Astrocyte of the cerebellum (primary cell): Measurements from ENCODE around the gene NRXN2.
"Not testable (repeated sequence)": the region's sequence is repeated elsewhere in the genome, so short reads cannot be mapped to it uniquely, and the experiment has no call there.

Experiments used
- DNase-seq: peaks from one replicate; pipeline ENCODE4 v3.0.0-alpha.2; 2011; ENCODE audit warnings: low read depth
- H3K4me3 ChIP-seq: 2 replicates; pipeline ENCODE4 v1.5.1; 2011; ENCODE audit warnings: mild to moderate bottlenecking, low read depth, low read length, moderate library complexity
- in situ Hi-C: cut with HindIII; loops from 2 replicates; pipeline ENCODE4 v1.10.0; 2017; ENCODE audit warnings: low sequenced_read_pairs
- TF ChIP-seq, protein P1 (sequence below): IDR thresholded peaks from 2 replicates; pipeline ENCODE4 v1.5.1; 2012; ENCODE audit warnings: low read length, low read depth, moderate library complexity, mild to moderate bottlenecking; ENCODE audit errors: missing control alignments

The NRXN2 gene

GRCh38 chr11:64710418-64711137, 12.4 kb downstream of the NRXN2 start:
- H3K4me3 ChIP-seq = no peak overlapping the region
- in situ Hi-C loops = loop anchor here (10.0 kb wide), 1 partner anchor 64 kb away; the partner anchor contains the start of gene SF1
- TF ChIP-seq, protein P1, sequence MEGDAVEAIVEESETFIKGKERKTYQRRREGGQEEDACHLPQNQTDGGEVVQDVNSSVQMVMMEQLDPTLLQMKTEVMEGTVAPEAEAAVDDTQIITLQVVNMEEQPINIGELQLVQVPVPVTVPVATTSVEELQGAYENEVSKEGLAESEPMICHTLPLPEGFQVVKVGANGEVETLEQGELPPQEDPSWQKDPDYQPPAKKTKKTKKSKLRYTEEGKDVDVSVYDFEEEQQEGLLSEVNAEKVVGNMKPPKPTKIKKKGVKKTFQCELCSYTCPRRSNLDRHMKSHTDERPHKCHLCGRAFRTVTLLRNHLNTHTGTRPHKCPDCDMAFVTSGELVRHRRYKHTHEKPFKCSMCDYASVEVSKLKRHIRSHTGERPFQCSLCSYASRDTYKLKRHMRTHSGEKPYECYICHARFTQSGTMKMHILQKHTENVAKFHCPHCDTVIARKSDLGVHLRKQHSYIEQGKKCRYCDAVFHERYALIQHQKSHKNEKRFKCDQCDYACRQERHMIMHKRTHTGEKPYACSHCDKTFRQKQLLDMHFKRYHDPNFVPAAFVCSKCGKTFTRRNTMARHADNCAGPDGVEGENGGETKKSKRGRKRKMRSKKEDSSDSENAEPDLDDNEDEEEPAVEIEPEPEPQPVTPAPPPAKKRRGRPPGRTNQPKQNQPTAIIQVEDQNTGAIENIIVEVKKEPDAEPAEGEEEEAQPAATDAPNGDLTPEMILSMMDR = no peak
- no peak for DNase-seq

DNA sequence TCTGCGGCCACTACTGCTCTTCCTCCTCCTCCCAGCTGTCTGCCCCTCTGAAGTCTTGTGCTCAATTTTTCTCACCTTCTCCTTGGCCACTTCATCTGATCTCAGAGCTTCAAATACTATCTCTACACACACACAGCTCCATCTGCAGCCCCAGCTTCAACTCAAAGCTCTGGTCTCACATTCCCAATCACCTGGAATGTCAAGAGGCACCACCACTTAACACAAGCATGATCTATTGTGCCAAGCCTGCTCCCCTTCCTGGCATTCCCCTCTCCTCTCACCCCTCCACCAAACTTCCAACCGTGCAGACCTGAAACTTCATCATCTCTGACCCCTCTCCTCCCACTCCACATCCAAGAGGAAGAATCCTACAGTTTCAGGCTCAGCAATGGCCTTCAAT, 17.5 kb downstream of the NRXN2 start:
- TF ChIP-seq, protein P1 = no peak
- DNase-seq = no peak
- in situ Hi-C loops = no loop called here
- H3K4me3 ChIP-seq = no peak overlapping the region

DNA sequence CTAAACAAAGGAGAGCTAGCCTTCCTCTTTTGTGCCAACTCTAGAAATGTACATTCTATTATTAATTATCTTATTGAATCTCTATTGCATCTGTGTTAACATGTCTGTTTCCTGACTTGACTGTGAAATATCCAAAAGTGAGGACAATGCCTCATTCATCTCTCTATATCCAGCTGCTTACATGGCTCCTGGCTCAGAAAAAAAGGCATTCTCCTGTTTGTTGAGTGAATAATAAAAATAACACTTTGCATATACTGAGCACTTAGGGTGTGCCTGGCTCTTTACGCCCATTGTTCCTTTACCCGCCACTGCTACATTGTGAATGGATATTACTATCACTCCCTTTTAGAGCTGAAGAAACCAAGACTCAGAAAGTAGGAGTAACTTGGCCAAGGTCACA, 19.9 kb downstream of the NRXN2 start:
- DNase-seq = no peak
- in situ Hi-C loops = no loop called here
- H3K4me3 ChIP-seq = no peak overlapping the region
- TF ChIP-seq, protein P1 = no peak

- H3K4me3 ChIP-seq, DNase-seq, in situ Hi-C loops: not testable (repeated sequence)
Observed at GRCh38 chr11:64701956-64702355, 21.0 kb downstream of the NRXN2 start.

DNA sequence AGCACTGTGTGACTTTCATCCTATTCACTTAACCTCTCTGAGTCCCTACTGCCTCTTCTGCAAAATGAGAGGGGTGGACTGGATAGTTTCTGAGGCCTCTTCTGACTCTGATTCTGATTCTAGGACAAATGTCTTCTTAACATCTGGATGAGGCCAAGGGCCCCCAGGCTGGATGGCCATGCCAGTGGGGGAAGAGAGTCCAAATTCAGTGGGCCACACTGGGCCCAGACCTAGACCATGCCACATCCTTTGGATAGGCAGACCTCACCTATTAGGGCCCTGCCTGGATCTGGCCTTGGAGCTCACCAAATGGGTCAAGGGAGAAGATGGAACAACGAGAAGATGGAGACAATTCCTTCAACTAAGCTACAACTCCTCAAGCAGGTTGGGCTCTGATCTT, 24.6 kb downstream of the NRXN2 start:
- DNase-seq = no peak
- H3K4me3 ChIP-seq = no peak overlapping the region
- in situ Hi-C loops = no loop called here
- TF ChIP-seq, protein P1 = no peak

- in situ Hi-C loops = no loop called here
- TF ChIP-seq, protein P1 = no peak
- no peak for DNase-seq
- no peak overlapping the region for H3K4me3 ChIP-seq
Observed at GRCh38 chr11:64697663-64698375, 25.2 kb downstream of the NRXN2 start.

DNA sequence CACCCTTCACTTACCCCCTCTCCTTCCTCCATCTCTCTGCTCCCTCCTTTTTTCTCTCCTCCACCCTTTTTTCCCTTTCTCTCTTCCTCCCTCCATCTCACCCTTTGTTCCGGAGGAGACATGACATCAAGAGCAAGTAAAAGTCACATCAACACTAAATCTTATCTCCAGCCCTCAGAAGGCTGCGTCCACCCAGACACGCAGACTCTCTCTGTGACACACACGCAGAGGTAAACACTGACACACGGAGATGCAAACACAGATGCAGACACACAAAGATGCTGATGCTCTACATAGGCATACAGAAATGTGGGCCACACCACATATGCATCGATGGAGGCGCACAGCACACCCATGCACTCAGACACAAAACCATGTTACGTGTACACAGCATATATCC, 27.0 kb downstream of the NRXN2 start:
- TF ChIP-seq, protein P1 = no peak
- no peak overlapping the region for H3K4me3 ChIP-seq
- in situ Hi-C loops = no loop called here
- DNase-seq = no peak
